IMR-90 (cell line): ENCODE measurements around the gene PACC1. TPM values are rescaled to one million over a fixed set of nuclear protein-coding genes. Genes with fewer than 3 reads are reported as not detected.

ENCODE experiments used
- ATAC-seq: fragments of 200-7000 bp; cut with Tn5 transposase; 2 replicates; pipeline ENCODE4 v1.9.1; 2020; ENCODE audit warnings: low read depth, mild to moderate bottlenecking, moderate library complexity
- BruUV-seq: library from RNA; stranded (reverse); fragments of 400-500 nt; replicated peaks from 2 replicates; lab custom pipeline; 2021; lab: Mats Ljungman, UMichigan
- CTCF ChIA-PET: fragments of 300-600 bp; formaldehyde crosslinking; extraction: SDS; loops from one replicate; lab custom pipeline; 2021; ENCODE audit warnings: antibody characterized with exemption; lab: Yijun Ruan, JAX
- POLR2A ChIA-PET: fragments of 300-600 bp; sonication (Branson Sonifier 250); formaldehyde crosslinking; loops from one replicate; lab custom pipeline; 2022; ENCODE audit warnings: antibody characterized with exemption; ENCODE audit not compliant: unreplicated experiment; lab: Charles Lee
- DNase-seq: peaks from one replicate; pipeline ENCODE4 v3.0.0; 2013
- H2AFZ ChIP-seq: replicated peaks from 2 replicates; pipeline ENCODE3; 2013; ENCODE audit warnings: low read length, mild to moderate bottlenecking; ENCODE audit not compliant: poor library complexity
- H2AK5ac ChIP-seq: 2 replicates; pipeline ENCODE4 v1.6.1; 2013; ENCODE audit warnings: low read depth, low read length, inconsistent platforms
- H2AK9ac ChIP-seq: replicated peaks from 2 replicates; pipeline ENCODE3; 2013; ENCODE audit warnings: mild to moderate bottlenecking, low read depth, low read length, moderate library complexity; ENCODE audit not compliant: poor library complexity
- H2BK120ac ChIP-seq: 2 replicates; pipeline ENCODE4 v1.6.1; 2013; ENCODE audit warnings: low read depth, low read length, inconsistent platforms
- H2BK15ac ChIP-seq: 3 replicates; pipeline ENCODE4 v1.6.1; 2013; ENCODE audit warnings: low read depth, low read length, inconsistent platforms
- H2BK20ac ChIP-seq: 2 replicates; pipeline ENCODE4 v1.6.1; 2013; ENCODE audit warnings: low read depth, mild to moderate bottlenecking, inconsistent platforms, low read length, moderate library complexity
- H2BK5ac ChIP-seq: 2 replicates; pipeline ENCODE4 v1.6.1; 2013; ENCODE audit warnings: mild to moderate bottlenecking, low read depth, low read length, inconsistent platforms; ENCODE audit not compliant: poor library complexity, severe bottlenecking
- H3K14ac ChIP-seq: replicated peaks from 2 replicates; pipeline ENCODE4 v1.6.1; 2013; ENCODE audit warnings: low read depth, low read length, inconsistent platforms
- H3K18ac ChIP-seq: 2 replicates; pipeline ENCODE4 v1.6.1; 2013; ENCODE audit warnings: low read depth, low read length, control low read depth
- H3K23ac ChIP-seq: 2 replicates; pipeline ENCODE4 v1.6.1; 2013; ENCODE audit warnings: low read depth, low read length, inconsistent platforms
- H3K27ac ChIP-seq: 2 replicates; pipeline ENCODE4 v1.5.1; 2013; ENCODE audit warnings: mild to moderate bottlenecking, control low read depth, low read length; ENCODE audit not compliant: insufficient read depth
- H3K27me3 ChIP-seq: 2 replicates; pipeline ENCODE4 v1.6.1; 2013; ENCODE audit warnings: low read length; ENCODE audit not compliant: control insufficient read depth, insufficient read depth
- H3K36me3 ChIP-seq: 2 replicates; pipeline ENCODE4 v1.6.1; 2013; ENCODE audit warnings: low read length, mixed read lengths; ENCODE audit not compliant: control insufficient read depth, insufficient read depth
- H3K4ac ChIP-seq: 2 replicates; pipeline ENCODE4 v1.6.1; 2013; ENCODE audit warnings: low read depth, low read length, inconsistent platforms
- H3K4me1 ChIP-seq: 2 replicates; pipeline ENCODE4 v1.6.1; 2013; ENCODE audit warnings: low read length, mixed read lengths; ENCODE audit not compliant: control insufficient read depth, insufficient read depth
- H3K4me2 ChIP-seq: 2 replicates; pipeline ENCODE4 v1.6.1; 2013; ENCODE audit warnings: low read depth, mild to moderate bottlenecking, control low read depth, low read length, moderate library complexity
- H3K4me3 ChIP-seq: 2 replicates; pipeline ENCODE4 v1.5.1; 2013; ENCODE audit warnings: low read depth, mild to moderate bottlenecking, control low read depth, low read length, moderate library complexity; ENCODE audit not compliant: insufficient read depth
- H3K56ac ChIP-seq: 2 replicates; pipeline ENCODE4 v1.6.1; 2013; ENCODE audit warnings: low read length, inconsistent platforms; ENCODE audit not compliant: insufficient read depth; ENCODE audit errors: extremely low read depth
- H3K79me1 ChIP-seq, 2 experiments: 2 replicates each; pipeline ENCODE4 v1.6.1; 2013; ENCODE audit warnings: low read length in 2 of 2, inconsistent platforms in 1 of 2, low read depth in 1 of 2
- H3K9ac ChIP-seq: 2 replicates; pipeline ENCODE4 v1.6.1; 2013; ENCODE audit warnings: low read depth, low read length, control low read depth
- H3K9me1 ChIP-seq: 2 replicates; pipeline ENCODE4 v1.6.1; 2013; ENCODE audit warnings: low read length, inconsistent platforms; ENCODE audit not compliant: insufficient read depth
- H3K9me3 ChIP-seq: 2 replicates; pipeline ENCODE4 v1.6.1; 2013; ENCODE audit warnings: low read length; ENCODE audit not compliant: control insufficient read depth, insufficient read depth
- H4K20me1 ChIP-seq: 2 replicates; pipeline ENCODE4 v1.6.1; 2013; ENCODE audit warnings: low read length, inconsistent platforms; ENCODE audit not compliant: insufficient read depth
- H4K5ac ChIP-seq: 2 replicates; pipeline ENCODE4 v1.6.1; 2013; ENCODE audit warnings: mild to moderate bottlenecking, low read depth, low read length, control low read depth
- H4K8ac ChIP-seq, 2 experiments: 2 replicates each; pipeline ENCODE4 v1.6.1; 2013; ENCODE audit warnings: low read depth in 2 of 2, low read length in 2 of 2, control low read depth in 1 of 2, inconsistent platforms in 1 of 2
- H4K91ac ChIP-seq: 2 replicates; pipeline ENCODE4 v1.6.1; 2013; ENCODE audit warnings: low read depth, low read length, inconsistent platforms; ENCODE audit not compliant: insufficient read depth
- BHLHE40 ChIP-seq: fragments of 150-350 bp; IDR thresholded peaks from 2 replicates; pipeline ENCODE4 v1.6.1; 2016; ENCODE audit warnings: mild to moderate bottlenecking, low read depth, low read length
- CHD1 ChIP-seq: IDR thresholded peaks from 2 replicates; pipeline ENCODE4 v1.6.1; 2012; ENCODE audit warnings: low read depth, low read length, improper control_type of control experiment
- FOS ChIP-seq: fragments of 150-350 bp; IDR thresholded peaks from 2 replicates; pipeline ENCODE4 v1.6.1; 2016; ENCODE audit warnings: low read depth, low read length
- MAFK ChIP-seq: IDR thresholded peaks from 2 replicates; pipeline ENCODE4 v1.6.1; 2012; ENCODE audit warnings: low read depth, low read length, improper control_type of control experiment
- MAZ ChIP-seq: IDR thresholded peaks from 2 replicates; pipeline ENCODE4 v1.6.1; 2012; ENCODE audit warnings: low read depth, mild to moderate bottlenecking, low read length, improper control_type of control experiment, moderate library complexity, borderline replicate concordance
- MXI1 ChIP-seq: IDR thresholded peaks from 2 replicates; pipeline ENCODE4 v1.6.1; 2012; ENCODE audit warnings: low read depth, mild to moderate bottlenecking, low read length, moderate library complexity, borderline replicate concordance
- NFE2L2 ChIP-seq: fragments of 150-350 bp; IDR thresholded peaks from 2 replicates; pipeline ENCODE4 v1.6.1; 2016; ENCODE audit warnings: low read depth, mild to moderate bottlenecking, low read length
- POLR2A ChIP-seq: IDR thresholded peaks from 2 replicates; pipeline ENCODE4 v1.6.1; 2012; ENCODE audit warnings: mild to moderate bottlenecking, low read depth, low read length
- RAD21 ChIP-seq: IDR thresholded peaks from 2 replicates; pipeline ENCODE4 v1.6.1; 2012; ENCODE audit warnings: low read length, improper control_type of control experiment
- RCOR1 ChIP-seq: IDR thresholded peaks from 2 replicates; pipeline ENCODE4 v1.6.1; 2012; ENCODE audit warnings: mild to moderate bottlenecking, low read length, improper control_type of control experiment; ENCODE audit not compliant: insufficient replicate concordance
- RFX5 ChIP-seq: IDR thresholded peaks from 2 replicates; pipeline ENCODE4 v1.8.0; 2012; ENCODE audit warnings: low read depth, mild to moderate bottlenecking, low read length, moderate library complexity
- SMC3 ChIP-seq: fragments of 150-350 bp; IDR thresholded peaks from 2 replicates; pipeline ENCODE4 v1.6.1; 2016; ENCODE audit warnings: low read depth, mild to moderate bottlenecking, antibody characterized with exemption, low read length, moderate library complexity
- WGBS, 2 experiments: methylation state at CpG; one replicate each; pipeline versions ENCODE4 v1.1.5 to v1.1.7; 2013; ENCODE audit warnings: missing lambda C conversion rate in 2 of 2; ENCODE audit not compliant: insufficient read length in 1 of 2; ENCODE audit errors: extremely low coverage in 2 of 2; 5-methylcytosine and 5-hydroxymethylcytosine counted together
- dilution Hi-C: fragments of 300-500 bp; cut with HindIII; formaldehyde crosslinking; loops from one replicate; pipeline ENCODE4 v1.14.3; 2018; ENCODE audit warnings: low sequenced_read_pairs; ENCODE audit not compliant: unreplicated experiment
- in situ Hi-C: fragments of 300-500 bp; cut with MboI; formaldehyde crosslinking; loops from 3 replicates; pipeline ENCODE4 v1.14.3; 2019; ENCODE audit warnings: low sequenced_read_pairs, inconsistent platforms, mixed read lengths
- intact Hi-C: fragments of 100-400 bp; cut with micrococcal nuclease; formaldehyde crosslinking; loops from 2 replicates; pipeline ENCODE4 v1.10.0; 2022
- polyA plus RNA-seq, 3 experiments: library from polyadenylated mRNA; depleted of rRNA; stranded (reverse); fragments of >200 nt; gene quantifications; 2 replicates each; pipeline ENCODE4 v1.2.3, GENCODE V29; 2012; ENCODE audit warnings: low replicate concordance in 1 of 3
- total RNA-seq: library from RNA; depleted of rRNA; stranded (reverse); fragments of >200 nt; gene quantifications from 2 replicates; pipeline ENCODE4 v1.2.3, GENCODE V29; 2012
- TF ChIP-seq, protein P1 (sequence below): fragments of 150-350 bp; IDR thresholded peaks from 2 replicates; pipeline ENCODE4 v1.6.1; 2016; ENCODE audit warnings: low read depth, mild to moderate bottlenecking, low read length, moderate library complexity, borderline replicate concordance
- TF ChIP-seq, protein P2 (sequence below): fragments of 150-350 bp; IDR thresholded peaks from 2 replicates; pipeline ENCODE4 v1.6.1; 2017; ENCODE audit warnings: mild to moderate bottlenecking, antibody characterized with exemption, low read length, low read depth
- TF ChIP-seq, protein P3 (sequence below): conservative IDR thresholded peaks from 2 replicates; pipeline ENCODE4 v1.5.1; 2012; ENCODE audit warnings: mild to moderate bottlenecking, low read depth, low read length, improper control_type of control experiment

The PACC1 gene
- total and polyA plus RNA-seq, 2 of the 4 experiments (the other 2 are of a cell fraction), result 8.6 to 13.4 TPM

DNA sequence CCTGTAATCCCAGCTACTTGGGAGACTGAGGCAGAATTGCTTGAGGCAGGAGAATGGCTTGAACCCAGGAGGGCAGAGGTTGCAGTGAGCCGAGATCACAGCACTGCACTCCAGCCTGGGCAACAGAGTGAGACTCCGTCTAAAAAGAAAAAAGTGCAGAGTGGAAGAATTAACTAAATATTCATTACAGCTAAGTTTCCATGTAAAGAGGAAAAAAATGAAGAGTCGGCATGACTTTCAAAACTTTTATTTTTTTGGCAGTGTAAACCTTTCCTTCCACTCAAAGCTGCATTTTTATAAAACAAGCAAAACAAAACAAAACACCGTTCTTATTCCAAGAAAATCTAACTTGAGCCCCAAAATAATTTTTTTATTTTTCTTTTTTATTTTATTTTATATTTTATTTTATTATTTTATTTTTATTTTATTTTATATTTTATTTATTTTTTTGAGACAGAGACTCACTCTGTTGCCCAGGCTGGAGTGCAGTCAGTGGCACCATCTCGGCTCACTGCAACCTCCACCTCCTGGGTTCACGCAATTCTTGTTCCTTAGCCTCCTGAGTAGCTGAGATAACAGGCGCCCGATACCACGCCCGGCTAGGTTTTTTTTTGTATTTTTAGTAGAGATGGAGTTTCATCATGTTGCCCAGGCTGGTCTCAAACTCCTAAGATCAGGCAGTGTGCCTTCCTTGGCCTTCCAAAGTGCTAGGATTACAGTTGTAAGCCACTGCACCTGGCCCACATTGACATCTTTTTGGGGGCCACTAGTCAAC lies 62.9 kb downstream of the PACC1 start:
- ChIA-PET CTCF (interaction anchor here (0.6 kb wide), 1 partner anchor 432 kb away, joined by 6 read pairs; no protein-coding TSS in a partner anchor), POLR2A (interaction anchor here (0.6 kb wide), 1 partner anchor 40 kb away, joined by 5 read pairs; no protein-coding TSS in a partner anchor)
- no TSS peak for BruUV-seq
- Histone ChIP-seq H2BK15ac (no peak overlapping the region), H3K4me3 (no peak overlapping the region), H2AK5ac (no peak overlapping the region), H3K23ac (no peak overlapping the region), H3K18ac (no peak overlapping the region), H3K27ac (no peak overlapping the region), H4K8ac (no peak overlapping the region), H4K20me1 (no peaks in the 10 kb centered on the region), H3K79me1 (no peaks in the 10 kb centered on the region; a peak in 1 of 4 replicates), H3K36me3 (peaks cover 12% of the 10 kb centered on the region), H2AFZ (no peak overlapping the region), H3K14ac (no peak overlapping the region), H3K4me1 (peaks cover 5% of the 10 kb centered on the region), H3K56ac (no peak overlapping the region), H2BK120ac (no peak overlapping the region), H4K91ac (no peak overlapping the region), H3K27me3 (no peaks in the 10 kb centered on the region), H3K4me2 (no peak overlapping the region), H2AK9ac (no peak overlapping the region), H3K9me1 (peaks cover 4% of the 10 kb centered on the region), H3K9me3 (no peaks in the 10 kb centered on the region), H4K5ac (no peak overlapping the region), H3K4ac (no peak overlapping the region), H3K9ac (no peak overlapping the region), H2BK5ac (no peak overlapping the region), H2BK20ac (no peak overlapping the region)
- DNase-seq, result no peak
- 100% methylated on average over 1 of the region's 10 CpGs; no CpG with 5 or more reads in 1 of the 2 experiments for WGBS, 2 experiments
- in situ Hi-C loops (loop anchor here (25.0 kb wide), 1 partner anchor 664 kb away; the partner anchor contains the start of gene NEK2), intact Hi-C loops (no loop called here), dilution Hi-C loops (no loop called here)
- no peak for ATAC-seq
- TF ChIP-seq BHLHE40 (no peak), CHD1 (no peak), NFE2L2 (no peak), MAFK (no peak), MXI1 (no peak), RCOR1 (no peak), SMC3 (no peak), POLR2A (no peak), RFX5 (no peak), MAZ (no peak), FOS (no peak), RAD21 (no peak)
- TF ChIP-seq, protein P1, sequence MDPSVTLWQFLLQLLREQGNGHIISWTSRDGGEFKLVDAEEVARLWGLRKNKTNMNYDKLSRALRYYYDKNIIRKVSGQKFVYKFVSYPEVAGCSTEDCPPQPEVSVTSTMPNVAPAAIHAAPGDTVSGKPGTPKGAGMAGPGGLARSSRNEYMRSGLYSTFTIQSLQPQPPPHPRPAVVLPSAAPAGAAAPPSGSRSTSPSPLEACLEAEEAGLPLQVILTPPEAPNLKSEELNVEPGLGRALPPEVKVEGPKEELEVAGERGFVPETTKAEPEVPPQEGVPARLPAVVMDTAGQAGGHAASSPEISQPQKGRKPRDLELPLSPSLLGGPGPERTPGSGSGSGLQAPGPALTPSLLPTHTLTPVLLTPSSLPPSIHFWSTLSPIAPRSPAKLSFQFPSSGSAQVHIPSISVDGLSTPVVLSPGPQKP, result no peak
- TF ChIP-seq, protein P2, sequence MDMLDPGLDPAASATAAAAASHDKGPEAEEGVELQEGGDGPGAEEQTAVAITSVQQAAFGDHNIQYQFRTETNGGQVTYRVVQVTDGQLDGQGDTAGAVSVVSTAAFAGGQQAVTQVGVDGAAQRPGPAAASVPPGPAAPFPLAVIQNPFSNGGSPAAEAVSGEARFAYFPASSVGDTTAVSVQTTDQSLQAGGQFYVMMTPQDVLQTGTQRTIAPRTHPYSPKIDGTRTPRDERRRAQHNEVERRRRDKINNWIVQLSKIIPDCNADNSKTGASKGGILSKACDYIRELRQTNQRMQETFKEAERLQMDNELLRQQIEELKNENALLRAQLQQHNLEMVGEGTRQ, result no peak
- TF ChIP-seq, protein P3, sequence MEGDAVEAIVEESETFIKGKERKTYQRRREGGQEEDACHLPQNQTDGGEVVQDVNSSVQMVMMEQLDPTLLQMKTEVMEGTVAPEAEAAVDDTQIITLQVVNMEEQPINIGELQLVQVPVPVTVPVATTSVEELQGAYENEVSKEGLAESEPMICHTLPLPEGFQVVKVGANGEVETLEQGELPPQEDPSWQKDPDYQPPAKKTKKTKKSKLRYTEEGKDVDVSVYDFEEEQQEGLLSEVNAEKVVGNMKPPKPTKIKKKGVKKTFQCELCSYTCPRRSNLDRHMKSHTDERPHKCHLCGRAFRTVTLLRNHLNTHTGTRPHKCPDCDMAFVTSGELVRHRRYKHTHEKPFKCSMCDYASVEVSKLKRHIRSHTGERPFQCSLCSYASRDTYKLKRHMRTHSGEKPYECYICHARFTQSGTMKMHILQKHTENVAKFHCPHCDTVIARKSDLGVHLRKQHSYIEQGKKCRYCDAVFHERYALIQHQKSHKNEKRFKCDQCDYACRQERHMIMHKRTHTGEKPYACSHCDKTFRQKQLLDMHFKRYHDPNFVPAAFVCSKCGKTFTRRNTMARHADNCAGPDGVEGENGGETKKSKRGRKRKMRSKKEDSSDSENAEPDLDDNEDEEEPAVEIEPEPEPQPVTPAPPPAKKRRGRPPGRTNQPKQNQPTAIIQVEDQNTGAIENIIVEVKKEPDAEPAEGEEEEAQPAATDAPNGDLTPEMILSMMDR, result no peak
